Measurements from ENCODE around the gene TMEM270.

GRCh38 chr7:73879977-73880681, 19.2 kb downstream of the TMEM270 start:
- TF ChIP-seq E2F4 (IDR thresholded peaks at IDR 0.05; ENCODE audit: low read depth, low read length) = no peak
- TF ChIP-seq POLR2A (IDR thresholded peaks at IDR 0.05; ENCODE audit: low read depth, low read length) = no peak
- TF ChIP-seq, protein P1, sequence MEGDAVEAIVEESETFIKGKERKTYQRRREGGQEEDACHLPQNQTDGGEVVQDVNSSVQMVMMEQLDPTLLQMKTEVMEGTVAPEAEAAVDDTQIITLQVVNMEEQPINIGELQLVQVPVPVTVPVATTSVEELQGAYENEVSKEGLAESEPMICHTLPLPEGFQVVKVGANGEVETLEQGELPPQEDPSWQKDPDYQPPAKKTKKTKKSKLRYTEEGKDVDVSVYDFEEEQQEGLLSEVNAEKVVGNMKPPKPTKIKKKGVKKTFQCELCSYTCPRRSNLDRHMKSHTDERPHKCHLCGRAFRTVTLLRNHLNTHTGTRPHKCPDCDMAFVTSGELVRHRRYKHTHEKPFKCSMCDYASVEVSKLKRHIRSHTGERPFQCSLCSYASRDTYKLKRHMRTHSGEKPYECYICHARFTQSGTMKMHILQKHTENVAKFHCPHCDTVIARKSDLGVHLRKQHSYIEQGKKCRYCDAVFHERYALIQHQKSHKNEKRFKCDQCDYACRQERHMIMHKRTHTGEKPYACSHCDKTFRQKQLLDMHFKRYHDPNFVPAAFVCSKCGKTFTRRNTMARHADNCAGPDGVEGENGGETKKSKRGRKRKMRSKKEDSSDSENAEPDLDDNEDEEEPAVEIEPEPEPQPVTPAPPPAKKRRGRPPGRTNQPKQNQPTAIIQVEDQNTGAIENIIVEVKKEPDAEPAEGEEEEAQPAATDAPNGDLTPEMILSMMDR (IDR thresholded peaks at IDR 0.05 in 2 of 3, conservative IDR thresholded peaks at IDR 0.05 in 1 of 3; ENCODE audit: control insufficient read depth in 2 of 3, extremely low read depth in 1 of 3, insufficient read depth in 1 of 3, low read depth in 3 of 3, low read length in 3 of 3) = no peak
- no peak for TF ChIP-seq YY1 (IDR thresholded peaks at IDR 0.05; ENCODE audit: low read depth, low read length)
- TF ChIP-seq E2F8 (IDR thresholded peaks at IDR 0.05; ENCODE audit: low read depth, partially characterized antibody) = no peak
- no peak for TF ChIP-seq TARDBP (IDR thresholded peaks at IDR 0.05; ENCODE audit: borderline replicate concordance)
- TF ChIP-seq EP300 (IDR thresholded peaks at IDR 0.05; ENCODE audit: borderline replicate concordance in 1 of 2, control insufficient read depth in 1 of 2, low read depth in 2 of 2, low read length in 2 of 2) = no peak
- no peak for TF ChIP-seq SUZ12 (IDR thresholded peaks at IDR 0.05; ENCODE audit: unreplicated experiment)
- no peak for TF ChIP-seq USF1 (IDR thresholded peaks at IDR 0.05; ENCODE audit: borderline replicate concordance, extremely low read length, insufficient read depth, low read depth, low read length)
- no peak for TF ChIP-seq LARP7 (IDR thresholded peaks at IDR 0.05)
- TF ChIP-seq HDAC6 (IDR thresholded peaks at IDR 0.05; ENCODE audit: unreplicated experiment) = no peak
- no peak for TF ChIP-seq STAT3 (IDR thresholded peaks at IDR 0.05; ENCODE audit: low read depth, low read length)
- no peak for TF ChIP-seq SIX5 (IDR thresholded peaks at IDR 0.05; ENCODE audit: low read depth, low read length, severe bottlenecking)
